GM12891 (cell line): ENCODE results near the gene FBXL7.

Experiments used
- PAX5 ChIP-seq: IDR thresholded peaks from 2 replicates; pipeline ENCODE4 v1.6.1; 2011; ENCODE audit warnings: low read length, moderate library complexity, mild to moderate bottlenecking; ENCODE audit not compliant: insufficient read depth, severe bottlenecking
- POLR2A ChIP-seq: IDR thresholded peaks from 2 replicates; pipeline ENCODE4 v1.6.1; 2011; ENCODE audit warnings: low read depth, low read length, control low read depth
- POLR2AphosphoS5 ChIP-seq: IDR thresholded peaks from 2 replicates; pipeline ENCODE4 v1.6.1; 2011; ENCODE audit warnings: low read depth, low read length, control low read depth
- SPI1 ChIP-seq: IDR thresholded peaks from 2 replicates; pipeline ENCODE4 v1.6.1; 2011; ENCODE audit warnings: low read depth, low read length, control low read depth
- TAF1 ChIP-seq: IDR thresholded peaks from 2 replicates; pipeline ENCODE4 v1.6.1; 2011; ENCODE audit warnings: low read depth, low read length, control low read depth

DNA sequence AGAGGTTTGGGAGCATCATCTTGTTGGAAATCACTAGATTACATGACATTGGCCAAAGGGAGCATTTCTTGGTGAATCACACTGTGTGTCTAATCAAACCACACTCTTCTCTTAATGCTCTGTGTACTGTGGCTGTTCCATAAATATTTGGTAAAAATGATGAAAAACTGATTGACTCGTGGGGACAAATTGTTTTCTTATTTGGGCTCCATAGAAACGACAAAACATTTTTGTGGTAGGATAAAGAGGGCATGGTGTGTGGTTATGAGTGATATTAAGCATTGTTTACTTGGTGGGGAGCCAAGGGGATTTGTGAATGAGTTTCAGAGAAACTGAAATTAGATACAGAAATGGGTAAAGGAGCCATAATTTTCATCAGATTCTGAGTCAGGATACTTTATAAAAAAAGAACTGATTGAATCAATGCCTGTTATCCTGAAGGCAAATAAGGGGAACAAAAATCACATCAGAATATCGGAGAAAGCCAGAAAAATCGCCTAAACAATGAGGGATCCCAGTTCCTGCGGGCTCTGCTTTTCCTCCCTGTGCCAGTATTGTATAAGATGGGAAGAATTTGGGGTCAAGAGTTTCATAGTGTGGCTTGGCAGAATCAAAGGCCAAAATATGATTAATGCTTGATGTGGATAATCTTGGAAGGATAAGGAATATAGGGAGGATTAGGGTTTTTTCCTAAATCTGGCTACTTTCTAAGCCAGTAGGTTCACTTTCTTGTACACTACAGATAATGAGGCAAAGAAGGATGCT is 33.3 kb downstream of the FBXL7 start:
- TF ChIP-seq SPI1 (no peak), POLR2AphosphoS5 (no peak), TAF1 (no peak), POLR2A (no peak), PAX5 (no peak)
